ENCODE measurements around the gene ERBB2. TPM values are rescaled to one million over a fixed set of nuclear protein-coding genes. Genes with fewer than 3 reads are reported as not detected.

Gene ERBB2
- total and polyA plus RNA-seq, 2 of the 13 experiments (the other 11 are each of a cell fraction or from before 2014, with no cell fraction given), result 57.7 to 64.1 TPM

DNA sequence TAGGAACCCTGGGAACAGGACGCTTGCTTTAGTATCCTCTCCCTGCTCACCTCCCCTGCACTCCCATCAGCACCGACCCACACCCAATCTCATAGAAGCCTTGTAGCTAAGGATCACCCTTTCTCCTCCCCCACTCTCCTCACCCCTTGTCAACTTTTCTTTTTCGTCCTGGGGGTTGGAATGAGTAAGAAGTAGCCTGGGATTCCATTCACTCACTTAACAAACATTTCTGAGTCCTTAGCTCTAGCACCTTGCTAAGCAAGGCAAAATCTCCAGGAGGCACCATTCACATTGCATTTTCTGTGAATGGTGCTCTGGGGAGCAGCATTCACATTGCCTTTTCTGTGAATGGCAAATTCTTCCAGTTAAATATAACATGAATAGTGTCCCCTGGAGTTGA, 10.9 kb upstream of the ERBB2 start (continued):
- TF ChIP-seq SMARCE1 (IDR thresholded peaks at IDR 0.05; ENCODE audit: borderline replicate concordance) (no peak), GATAD2A (CRISPR knock-in tag; IDR thresholded peaks at IDR 0.05) (no peak), POGK (CRISPR knock-in tag; conservative IDR thresholded peaks at IDR 0.05) (no peak), ZBTB42 (CRISPR knock-in tag; IDR thresholded peaks at IDR 0.05) (no peak), ZNF609 (CRISPR knock-in tag; IDR thresholded peaks at IDR 0.05; ENCODE audit: borderline replicate concordance) (peak; percentile 5; the same call in 1 of the 2 replicates)
- TF ChIP-seq, protein P1, sequence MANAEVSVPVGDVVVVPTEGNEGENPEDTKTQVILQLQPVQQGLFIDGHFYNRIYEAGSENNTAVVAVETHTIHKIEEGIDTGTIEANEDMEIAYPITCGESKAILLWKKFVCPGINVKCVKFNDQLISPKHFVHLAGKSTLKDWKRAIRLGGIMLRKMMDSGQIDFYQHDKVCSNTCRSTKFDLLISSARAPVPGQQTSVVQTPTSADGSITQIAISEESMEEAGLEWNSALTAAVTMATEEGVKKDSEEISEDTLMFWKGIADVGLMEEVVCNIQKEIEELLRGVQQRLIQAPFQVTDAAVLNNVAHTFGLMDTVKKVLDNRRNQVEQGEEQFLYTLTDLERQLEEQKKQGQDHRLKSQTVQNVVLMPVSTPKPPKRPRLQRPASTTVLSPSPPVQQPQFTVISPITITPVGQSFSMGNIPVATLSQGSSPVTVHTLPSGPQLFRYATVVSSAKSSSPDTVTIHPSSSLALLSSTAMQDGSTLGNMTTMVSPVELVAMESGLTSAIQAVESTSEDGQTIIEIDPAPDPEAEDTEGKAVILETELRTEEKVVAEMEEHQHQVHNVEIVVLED (CRISPR knock-in tag; IDR thresholded peaks at IDR 0.05; ENCODE audit: borderline replicate concordance), result no peak
